ENCODE results near the gene CAMKMT. TPM values are rescaled to one million over a fixed set of nuclear protein-coding genes. Genes with fewer than 3 reads are reported as not detected.

Gene CAMKMT
- total RNA-seq, 2 donors from 2014 or later = 10.7 to 11.6 TPM

DNA sequence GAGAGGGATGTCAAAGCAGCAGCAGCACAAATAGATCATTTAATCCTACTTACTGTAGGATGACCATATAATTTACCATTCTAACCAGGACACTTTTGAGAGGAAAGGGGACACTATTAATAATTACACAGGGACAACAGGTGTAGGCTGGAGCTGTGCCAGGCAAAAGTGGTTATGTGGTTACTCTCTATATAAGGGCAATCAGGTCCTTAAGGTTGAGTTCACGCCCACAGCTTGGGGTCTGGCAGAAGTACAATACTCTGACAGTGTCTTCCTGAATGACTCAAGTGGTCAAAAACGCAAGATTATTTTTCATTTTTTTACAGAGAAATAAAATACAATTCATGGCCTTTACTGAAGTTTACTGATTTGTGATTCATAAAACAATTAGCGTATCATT lies 3.2 kb upstream of the CAMKMT start:
- Histone ChIP-seq H3K27ac (no peak overlapping the region), H3K4me1 (peaks cover 9% of the 10 kb centered on the region), H3K9ac (ENCODE audit: low read depth in 2 of 2, low read length in 2 of 2) (no peak overlapping the region), H3K36me3 (no peaks in the 10 kb centered on the region), H3K4me3 (no peak overlapping the region), H3K27me3 (no peaks in the 10 kb centered on the region), H3K9me3 (no peaks in the 10 kb centered on the region)
- DNase-seq = peak; percentile 37
- intact Hi-C loops (cut with DNase I) = no loop called here
- TF ChIP-seq, protein P1, sequence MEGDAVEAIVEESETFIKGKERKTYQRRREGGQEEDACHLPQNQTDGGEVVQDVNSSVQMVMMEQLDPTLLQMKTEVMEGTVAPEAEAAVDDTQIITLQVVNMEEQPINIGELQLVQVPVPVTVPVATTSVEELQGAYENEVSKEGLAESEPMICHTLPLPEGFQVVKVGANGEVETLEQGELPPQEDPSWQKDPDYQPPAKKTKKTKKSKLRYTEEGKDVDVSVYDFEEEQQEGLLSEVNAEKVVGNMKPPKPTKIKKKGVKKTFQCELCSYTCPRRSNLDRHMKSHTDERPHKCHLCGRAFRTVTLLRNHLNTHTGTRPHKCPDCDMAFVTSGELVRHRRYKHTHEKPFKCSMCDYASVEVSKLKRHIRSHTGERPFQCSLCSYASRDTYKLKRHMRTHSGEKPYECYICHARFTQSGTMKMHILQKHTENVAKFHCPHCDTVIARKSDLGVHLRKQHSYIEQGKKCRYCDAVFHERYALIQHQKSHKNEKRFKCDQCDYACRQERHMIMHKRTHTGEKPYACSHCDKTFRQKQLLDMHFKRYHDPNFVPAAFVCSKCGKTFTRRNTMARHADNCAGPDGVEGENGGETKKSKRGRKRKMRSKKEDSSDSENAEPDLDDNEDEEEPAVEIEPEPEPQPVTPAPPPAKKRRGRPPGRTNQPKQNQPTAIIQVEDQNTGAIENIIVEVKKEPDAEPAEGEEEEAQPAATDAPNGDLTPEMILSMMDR (IDR thresholded peaks at IDR 0.05) = no peak

DNA sequence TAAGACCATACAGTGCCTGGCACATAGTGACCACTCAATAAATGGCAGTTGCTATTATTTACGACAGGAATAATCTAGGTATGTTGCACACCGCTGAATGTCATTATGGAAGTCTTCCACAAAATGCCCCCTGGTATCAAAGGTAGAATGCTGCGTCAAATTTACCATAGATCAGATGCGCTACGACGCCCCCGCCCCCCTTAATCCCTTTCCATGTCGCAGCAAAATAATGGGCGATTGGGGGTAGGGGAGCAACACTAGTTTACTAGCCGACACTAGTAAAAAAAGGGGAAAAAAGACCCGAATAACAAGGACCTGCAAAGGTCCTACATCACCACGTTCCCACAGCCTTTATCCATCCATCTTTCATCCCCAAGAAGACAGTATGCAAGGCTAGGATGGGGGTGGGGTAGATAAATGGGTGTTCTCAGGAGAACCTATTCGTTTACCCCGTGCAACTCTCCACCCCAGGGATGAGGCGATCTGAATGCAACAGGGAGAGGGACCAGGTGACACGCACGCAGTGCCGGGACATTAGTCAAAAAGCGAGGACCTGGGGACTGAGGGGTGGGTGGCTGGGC lies 908 bp upstream of the CAMKMT start:
- Histone ChIP-seq H3K9ac (ENCODE audit: low read depth in 2 of 2, low read length in 2 of 2) (peak overlapping the region; percentile 86 to 90), H3K4me1 (peaks cover 9% of the 10 kb centered on the region), H3K27ac (peak overlapping the region; percentile 90), H3K36me3 (no peaks in the 10 kb centered on the region), H3K9me3 (no peaks in the 10 kb centered on the region), H3K27me3 (no peaks in the 10 kb centered on the region), H3K4me3 (peak overlapping the region; percentile 59)
- TF ChIP-seq, protein P1 (IDR thresholded peaks at IDR 0.05) = no peak
- DNase-seq = peak; percentile 54
- intact Hi-C loops (cut with DNase I) = no loop called here

DNA sequence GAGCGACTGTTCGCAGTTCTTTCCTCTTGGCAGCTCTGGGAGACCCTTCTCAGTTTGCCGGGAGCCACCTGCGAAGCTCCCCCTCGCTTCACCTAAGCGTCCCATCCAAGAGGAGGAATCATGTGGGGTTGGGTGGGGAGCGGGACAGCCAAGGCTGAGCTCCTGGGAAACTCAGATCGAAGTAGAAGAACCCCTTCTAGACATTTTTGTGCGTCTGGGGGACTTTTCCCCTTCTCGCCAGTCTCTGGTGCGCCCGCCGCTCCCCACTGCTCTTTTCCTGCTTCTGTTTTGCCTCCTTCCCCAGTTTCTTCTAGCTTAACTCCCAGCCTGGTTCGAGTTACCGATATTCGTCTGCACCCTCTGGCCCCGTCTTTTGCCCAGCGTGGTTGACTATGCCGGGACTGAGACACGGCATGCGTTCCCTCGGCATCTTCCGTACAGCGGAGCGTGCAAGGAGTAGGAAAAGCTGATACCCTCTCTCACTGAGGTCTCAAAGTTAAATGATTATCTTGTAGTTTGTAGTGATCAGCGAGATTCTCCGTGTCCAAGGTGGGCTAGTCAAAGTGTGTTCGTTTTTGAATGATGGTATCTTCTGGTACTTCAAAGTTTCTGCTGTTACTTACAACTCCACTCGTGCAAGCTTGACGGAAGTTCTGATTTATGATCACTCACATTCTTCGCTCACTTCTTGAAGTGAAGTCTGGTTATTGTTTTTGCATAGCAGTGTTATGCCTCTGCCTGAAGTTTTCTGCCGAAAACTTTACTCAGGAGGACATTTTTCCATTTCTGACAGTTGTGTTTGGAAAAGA lies 664 bp downstream of the CAMKMT start:
- Histone ChIP-seq H3K9me3 (no peaks in the 10 kb centered on the region), H3K36me3 (no peaks in the 10 kb centered on the region), H3K27ac (peak overlapping the region; percentile 90), H3K9ac (ENCODE audit: low read depth in 2 of 2, low read length in 2 of 2) (peak overlapping the region; percentile 87 to 90), H3K4me3 (peak overlapping the region; percentile 59), H3K27me3 (no peaks in the 10 kb centered on the region), H3K4me1 (peaks cover 9% of the 10 kb centered on the region)
- DNase-seq = peak; percentile 52
- TF ChIP-seq, protein P1 (IDR thresholded peaks at IDR 0.05) = no peak
- intact Hi-C loops (cut with DNase I) = no loop called here

DNA sequence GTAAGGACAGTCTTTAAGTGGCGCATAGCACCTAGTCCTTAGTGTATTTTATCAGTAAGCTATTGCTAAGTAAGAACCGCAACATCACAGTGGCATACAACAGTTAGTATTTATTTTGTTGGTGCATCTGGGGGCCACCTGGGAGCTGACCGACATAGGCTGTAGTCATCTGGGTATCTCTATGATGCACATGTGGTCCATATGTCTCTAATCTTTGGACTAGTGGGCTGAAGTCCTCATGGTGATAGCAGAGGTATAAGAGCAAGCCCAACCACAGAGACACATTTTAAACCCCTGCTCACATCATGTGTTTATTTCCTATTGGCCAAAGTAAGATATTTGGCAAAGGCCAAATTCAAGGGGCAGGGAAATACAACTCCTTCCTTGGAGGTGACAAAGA lies 2.9 kb downstream of the CAMKMT start:
- no peaks in the 10 kb centered on the region for H3K36me3 ChIP-seq
- H3K4me3 ChIP-seq = no peak overlapping the region
- no peak for DNase-seq
- no peak overlapping the region for H3K9ac ChIP-seq (ENCODE audit: low read depth in 2 of 2, low read length in 2 of 2)
- H3K27me3 ChIP-seq = no peaks in the 10 kb centered on the region
- no peaks in the 10 kb centered on the region for H3K9me3 ChIP-seq
- TF ChIP-seq, protein P1 (IDR thresholded peaks at IDR 0.05) = no peak
- H3K27ac ChIP-seq = no peak overlapping the region
- intact Hi-C loops (cut with DNase I) = no loop called here
- peaks cover 9% of the 10 kb centered on the region for H3K4me1 ChIP-seq

DNA sequence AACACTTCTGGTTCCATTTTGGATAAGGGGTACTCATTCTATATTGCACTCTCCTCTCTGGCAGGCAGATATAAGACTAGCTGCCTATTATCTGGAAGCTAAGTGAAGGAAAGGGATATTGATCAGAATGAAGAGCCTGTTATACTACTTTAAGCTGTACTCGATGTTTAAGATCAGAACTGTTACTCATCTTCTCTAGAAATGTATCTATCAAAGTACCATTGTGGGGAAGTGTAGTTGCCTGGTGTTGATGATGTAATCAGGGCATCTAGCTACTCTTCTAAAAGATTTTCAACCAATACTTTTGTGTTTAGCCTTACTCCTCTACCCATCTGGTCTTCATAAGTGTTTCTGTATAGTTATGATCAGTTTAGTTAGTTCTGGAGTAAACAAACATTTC lies 5.8 kb downstream of the CAMKMT start:
- intact Hi-C loops (cut with DNase I) = no loop called here

More for the DNA sequence above, 5.8 kb downstream of the CAMKMT start:
- DNase-seq = no peak
- TF ChIP-seq, protein P1 (IDR thresholded peaks at IDR 0.05) = no peak
- Histone ChIP-seq H3K36me3 (no peaks in the 10 kb centered on the region), H3K9ac (ENCODE audit: low read depth in 2 of 2, low read length in 2 of 2) (no peak overlapping the region), H3K4me1 (no peaks in the 10 kb centered on the region), H3K9me3 (no peaks in the 10 kb centered on the region), H3K27me3 (no peaks in the 10 kb centered on the region), H3K27ac (no peak overlapping the region), H3K4me3 (no peak overlapping the region)

All from colonic mucosa (tissue), 4 donors.